GM12878 (cell line): ENCODE data around the gene IDS.

Experiments used
- CHD4 ChIP-seq: fragments of 200-600 bp; sonication (generic); IDR thresholded peaks from 2 replicates; pipeline ENCODE4 v1.6.1; 2016; ENCODE audit warnings: mild to moderate bottlenecking
- CTCF ChIP-seq, 3 experiments: IDR thresholded peaks in 2 of 3; conservative IDR thresholded peaks in 1 of 3; 2 replicates each; pipeline ENCODE4 v1.5.1; 2011; ENCODE audit warnings: low read depth in 3 of 3, low read length in 3 of 3, mild to moderate bottlenecking in 3 of 3, control low read depth in 2 of 3, moderate library complexity in 2 of 3, inconsistent platforms in 1 of 3, mixed read lengths in 1 of 3; ENCODE audit not compliant: control insufficient read depth in 2 of 3, insufficient read depth in 1 of 3; ENCODE audit errors: extremely low read depth in 1 of 3
- EP300 ChIP-seq, 2 experiments: fragments of 150-350 bp in 1 of 2; IDR thresholded peaks; 2 replicates each; pipeline ENCODE4 v1.6.1; 2011 to 2012; ENCODE audit warnings: low read depth in 2 of 2, low read length in 2 of 2, borderline replicate concordance in 1 of 2, improper control_type of control experiment in 1 of 2, inconsistent platforms in 1 of 2; ENCODE audit not compliant: control insufficient read depth in 1 of 2
- EZH2 ChIP-seq: IDR thresholded peaks from 2 replicates; pipeline ENCODE4 v1.6.1; 2012; ENCODE audit warnings: low read depth, mild to moderate bottlenecking, control low read depth, inconsistent platforms, low read length, borderline replicate concordance; ENCODE audit not compliant: control insufficient read depth
- GABPA ChIP-seq: IDR thresholded peaks from 2 replicates; pipeline ENCODE4 v1.6.1; 2014; ENCODE audit warnings: antibody characterized with exemption, low read depth, mild to moderate bottlenecking, inconsistent platforms
- HDAC2 ChIP-seq: fragments of 200-600 bp; sonication (generic); IDR thresholded peaks from 2 replicates; pipeline ENCODE4 v1.6.1; 2017
- POLR2A ChIP-seq: IDR thresholded peaks from 2 replicates; pipeline ENCODE4 v1.6.1; 2011; ENCODE audit warnings: low read depth, mild to moderate bottlenecking, low read length
- POLR2AphosphoS2 ChIP-seq: IDR thresholded peaks from 2 replicates; pipeline ENCODE4 v1.6.1; 2011; ENCODE audit warnings: low read depth, mild to moderate bottlenecking, low read length, improper control_type of control experiment, moderate library complexity
- REST ChIP-seq: IDR thresholded peaks from 2 replicates; pipeline ENCODE4 v1.6.1; 2012; ENCODE audit warnings: mild to moderate bottlenecking, low read depth, low read length
- SMC3 ChIP-seq: IDR thresholded peaks from 2 replicates; pipeline ENCODE4 v1.6.1; 2011; ENCODE audit warnings: low read length, improper control_type of control experiment, borderline replicate concordance
- SRF ChIP-seq, 2 experiments: IDR thresholded peaks; 2 replicates each; pipeline ENCODE4 v1.6.1; 2011; ENCODE audit warnings: low read depth in 2 of 2, low read length in 2 of 2, mild to moderate bottlenecking in 1 of 2, moderate library complexity in 1 of 2
- STAT3 ChIP-seq: IDR thresholded peaks from 2 replicates; pipeline ENCODE4 v1.6.1; 2011; ENCODE audit warnings: low read depth, low read length, improper control_type of control experiment
- TAF1 ChIP-seq: IDR thresholded peaks from 2 replicates; pipeline ENCODE4 v1.6.1; 2011; ENCODE audit warnings: mild to moderate bottlenecking, low read depth, low read length, borderline replicate concordance
- ZNF274 ChIP-seq: IDR thresholded peaks from one replicate; pipeline ENCODE4 v1.8.0; 2011; ENCODE audit not compliant: insufficient read length, insufficient read depth

- TF ChIP-seq SRF (IDR thresholded peaks at IDR 0.05; ENCODE audit: low read depth in 2 of 2, low read length in 2 of 2) (no peak), CTCF (IDR thresholded peaks at IDR 0.05 in 2 of 3, conservative IDR thresholded peaks at IDR 0.05 in 1 of 3; ENCODE audit: control insufficient read depth in 2 of 3, extremely low read depth in 1 of 3, insufficient read depth in 1 of 3, low read depth in 3 of 3, low read length in 3 of 3) (no peak; a peak in 1 of 6 replicates), ZNF274 (no peak), CHD4 (no peak), GABPA (no peak), HDAC2 (no peak), POLR2A (no peak), TAF1 (no peak), STAT3 (no peak), REST (no peak), SMC3 (no peak), POLR2AphosphoS2 (no peak), EP300 (IDR thresholded peaks at IDR 0.05; ENCODE audit: borderline replicate concordance in 1 of 2, control insufficient read depth in 1 of 2, low read depth in 2 of 2, low read length in 2 of 2) (no peak), EZH2 (no peak)
Observed at GRCh38 chrX:149540131-149540620, 35.1 kb upstream of the IDS start.
